Tibial nerve (tissue), 4 donors: ENCODE measurements around the gene ELOA2.
"Not testable (repeated sequence)": the region's sequence is repeated elsewhere in the genome, so short reads cannot be mapped to it uniquely, and the experiment has no call there.

ENCODE experiments used
- CTCF ChIP-seq, 5 experiments: fragments of 200-600 bp in 3 of 5; fragments of 450-650 bp in 2 of 5; sonication (generic) in 3 of 5; IDR thresholded peaks; one replicate each; pipeline ENCODE4 v1.5.1; 2016 to 2019; ENCODE audit warnings: antibody characterized with exemption in 5 of 5, mild to moderate bottlenecking in 3 of 5, moderate library complexity in 2 of 5
- EP300 ChIP-seq, 2 donors: sonication (generic); formaldehyde crosslinking; IDR thresholded peaks; one replicate each; pipeline ENCODE4 v1.6.1; 2017; ENCODE audit warnings: antibody characterized with exemption in 2 of 2, mild to moderate bottlenecking in 1 of 2
- POLR2A ChIP-seq, 2 donors: fragments of 450-650 bp; IDR thresholded peaks; one replicate each; pipeline ENCODE4 v1.6.1; 2017; ENCODE audit warnings: antibody characterized with exemption in 2 of 2, mild to moderate bottlenecking in 2 of 2, moderate library complexity in 2 of 2

GRCh38 chr18:47020757-47021156, 14.7 kb downstream of the ELOA2 start:
- TF ChIP-seq CTCF, POLR2A, EP300 (IDR thresholded peaks at IDR 0.05): not testable (repeated sequence)
